SK-N-SH treated with all-trans-retinoic acid at 6 μM for 48 hours (cell line): ENCODE measurements around the gene INCENP.

Experiments used
- ATAC-seq: fragments of 200-7000 bp; cut with Tn5 transposase; 3 replicates; pipeline ENCODE4 v1.9.1; 2020; ENCODE audit warnings: mild to moderate bottlenecking, moderate library complexity
- ARNTL ChIP-seq: fragments of 450-650 bp; formaldehyde crosslinking; IDR thresholded peaks from 2 replicates; pipeline ENCODE4 v1.5.0; 2020; ENCODE audit warnings: low read depth, mild to moderate bottlenecking, moderate library complexity, borderline replicate concordance
- BACH2 ChIP-seq: fragments of 250-450 bp; sonication (Bioruptor Pico); IDR thresholded peaks from 2 replicates; pipeline ENCODE4 v1.9.0; 2021; ENCODE audit warnings: mild to moderate bottlenecking, borderline replicate concordance
- CSDC2 ChIP-seq: fragments of 250-450 bp; sonication (Bioruptor Pico); IDR thresholded peaks from 2 replicates; pipeline ENCODE4 v1.5.0; 2020; ENCODE audit warnings: mild to moderate bottlenecking, moderate library complexity
- ESRRG ChIP-seq: fragments of 250-450 bp; sonication (Bioruptor Pico); IDR thresholded peaks from 2 replicates; pipeline ENCODE4 v1.6.1; 2021; ENCODE audit warnings: mild to moderate bottlenecking
- GLIS3 ChIP-seq: fragments of 250-450 bp; sonication (Bioruptor Pico); IDR thresholded peaks from 2 replicates; pipeline ENCODE4 v1.5.0; 2020; ENCODE audit warnings: mild to moderate bottlenecking, moderate library complexity
- ISL1 ChIP-seq: fragments of 250-450 bp; sonication (Bioruptor Pico); IDR thresholded peaks from 2 replicates; pipeline ENCODE4 v2.1.2; 2022; ENCODE audit warnings: mild to moderate bottlenecking, moderate library complexity
- OSR1 ChIP-seq: fragments of 250-450 bp; sonication (Bioruptor Pico); IDR thresholded peaks from 2 replicates; pipeline ENCODE4 v1.8.0; 2022; ENCODE audit warnings: moderate library complexity, mild to moderate bottlenecking, inconsistent platforms
- PPARA ChIP-seq: fragments of 250-450 bp; sonication (Bioruptor Pico); IDR thresholded peaks from 2 replicates; pipeline ENCODE4 v1.5.0; 2020; ENCODE audit warnings: mild to moderate bottlenecking, borderline replicate concordance
- RARB ChIP-seq: fragments of 250-450 bp; sonication (Bioruptor Pico); IDR thresholded peaks from 2 replicates; pipeline ENCODE4 v1.8.0; 2021; ENCODE audit warnings: mild to moderate bottlenecking, moderate library complexity
- SNAI2 ChIP-seq: fragments of 250-450 bp; sonication (Bioruptor Pico); IDR thresholded peaks from 2 replicates; pipeline ENCODE4 v1.5.0; 2020; ENCODE audit warnings: mild to moderate bottlenecking, moderate library complexity
- TCF4 ChIP-seq: fragments of 250-450 bp; sonication (Bioruptor Pico); IDR thresholded peaks from 2 replicates; pipeline ENCODE4 v1.8.0; 2021; ENCODE audit warnings: mild to moderate bottlenecking, moderate library complexity, borderline replicate concordance
- TOX ChIP-seq: fragments of 250-450 bp; sonication (Bioruptor Pico); IDR thresholded peaks from 2 replicates; pipeline ENCODE4 v1.8.0; 2021; ENCODE audit warnings: mild to moderate bottlenecking, moderate library complexity, borderline replicate concordance
- ZC3H10 ChIP-seq: fragments of 250-450 bp; sonication (Bioruptor Pico); IDR thresholded peaks from 2 replicates; pipeline ENCODE4 v1.5.1; 2021; ENCODE audit warnings: mild to moderate bottlenecking, moderate library complexity
- ZFP3 ChIP-seq: fragments of 250-450 bp; sonication (Bioruptor Pico); IDR thresholded peaks from 2 replicates; pipeline ENCODE4 v1.5.0; 2020; ENCODE audit warnings: mild to moderate bottlenecking, moderate library complexity
- ZFP30 ChIP-seq: fragments of 450-650 bp; formaldehyde crosslinking; IDR thresholded peaks from 2 replicates; pipeline ENCODE4 v1.5.0; 2022; ENCODE audit warnings: mild to moderate bottlenecking, moderate library complexity
- ZNF565 ChIP-seq: fragments of 450-650 bp; formaldehyde crosslinking; conservative IDR thresholded peaks from 2 replicates; pipeline ENCODE4 v1.5.0; 2020; ENCODE audit warnings: low read depth, mild to moderate bottlenecking, moderate library complexity
- ZNF70 ChIP-seq: fragments of 450-650 bp; formaldehyde crosslinking; IDR thresholded peaks from 2 replicates; pipeline ENCODE4 v1.5.0; 2020; ENCODE audit warnings: mild to moderate bottlenecking, moderate library complexity
- ZNF8 ChIP-seq: fragments of 450-650 bp; formaldehyde crosslinking; IDR thresholded peaks from 2 replicates; pipeline ENCODE4 v1.5.0; 2020; ENCODE audit warnings: mild to moderate bottlenecking, moderate library complexity
- TF ChIP-seq, protein P1 (sequence below): fragments of 250-450 bp; sonication (Bioruptor Pico); IDR thresholded peaks from 2 replicates; pipeline ENCODE4 v1.8.0; 2020; ENCODE audit warnings: mild to moderate bottlenecking, moderate library complexity, borderline replicate concordance
- TF ChIP-seq, protein P2 (sequence below): fragments of 250-450 bp; sonication (Bioruptor Pico); IDR thresholded peaks from 2 replicates; pipeline ENCODE4 v1.5.1; 2020; ENCODE audit warnings: low read depth, mild to moderate bottlenecking, moderate library complexity
- TF ChIP-seq, protein P3 (sequence below): fragments of 250-450 bp; sonication (Bioruptor Pico); IDR thresholded peaks from 2 replicates; pipeline ENCODE4 v1.5.1; 2021; ENCODE audit warnings: mild to moderate bottlenecking, moderate library complexity
- TF ChIP-seq, protein P4 (sequence below): fragments of 250-450 bp; sonication (Bioruptor Pico); IDR thresholded peaks from 2 replicates; pipeline ENCODE4 v1.5.0; 2020; ENCODE audit warnings: mild to moderate bottlenecking, moderate library complexity

INCENP gene

DNA sequence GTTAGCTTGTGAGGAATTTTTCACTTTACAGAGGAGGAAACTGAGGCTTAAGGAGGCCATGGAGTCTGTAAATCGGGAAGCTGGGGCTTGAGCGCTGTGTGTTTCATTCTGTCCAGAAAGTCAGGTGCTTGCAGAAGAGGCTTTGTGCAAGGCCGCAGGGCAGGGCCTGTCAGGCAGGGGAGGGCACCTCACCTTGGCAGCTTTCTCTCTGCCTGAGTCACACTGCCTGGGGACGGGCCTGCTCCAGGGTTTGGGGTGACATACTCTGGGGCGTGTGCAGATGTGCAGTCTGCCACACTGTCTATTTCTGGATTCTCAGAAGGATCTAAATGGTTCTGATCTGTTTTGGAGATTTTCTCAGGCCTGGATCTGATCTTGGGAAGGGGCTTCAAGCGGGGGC, 8.4 kb downstream of the INCENP start:
- no peak for ATAC-seq
- TF ChIP-seq, protein P1, sequence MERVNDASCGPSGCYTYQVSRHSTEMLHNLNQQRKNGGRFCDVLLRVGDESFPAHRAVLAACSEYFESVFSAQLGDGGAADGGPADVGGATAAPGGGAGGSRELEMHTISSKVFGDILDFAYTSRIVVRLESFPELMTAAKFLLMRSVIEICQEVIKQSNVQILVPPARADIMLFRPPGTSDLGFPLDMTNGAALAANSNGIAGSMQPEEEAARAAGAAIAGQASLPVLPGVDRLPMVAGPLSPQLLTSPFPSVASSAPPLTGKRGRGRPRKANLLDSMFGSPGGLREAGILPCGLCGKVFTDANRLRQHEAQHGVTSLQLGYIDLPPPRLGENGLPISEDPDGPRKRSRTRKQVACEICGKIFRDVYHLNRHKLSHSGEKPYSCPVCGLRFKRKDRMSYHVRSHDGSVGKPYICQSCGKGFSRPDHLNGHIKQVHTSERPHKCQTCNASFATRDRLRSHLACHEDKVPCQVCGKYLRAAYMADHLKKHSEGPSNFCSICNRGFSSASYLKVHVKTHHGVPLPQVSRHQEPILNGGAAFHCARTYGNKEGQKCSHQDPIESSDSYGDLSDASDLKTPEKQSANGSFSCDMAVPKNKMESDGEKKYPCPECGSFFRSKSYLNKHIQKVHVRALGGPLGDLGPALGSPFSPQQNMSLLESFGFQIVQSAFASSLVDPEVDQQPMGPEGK (CRISPR knock-in tag), result no peak
- TF ChIP-seq ZFP30 (CRISPR knock-in tag), result no peak
- TF ChIP-seq ZC3H10, result no peak
- no peak for TF ChIP-seq ISL1 (CRISPR knock-in tag)
- TF ChIP-seq ARNTL (CRISPR knock-in tag), result no peak
- no peak for TF ChIP-seq ZNF8
- TF ChIP-seq ZNF565 (CRISPR knock-in tag), result no peak
- no peak for TF ChIP-seq RARB (CRISPR knock-in tag)
- TF ChIP-seq, protein P2, sequence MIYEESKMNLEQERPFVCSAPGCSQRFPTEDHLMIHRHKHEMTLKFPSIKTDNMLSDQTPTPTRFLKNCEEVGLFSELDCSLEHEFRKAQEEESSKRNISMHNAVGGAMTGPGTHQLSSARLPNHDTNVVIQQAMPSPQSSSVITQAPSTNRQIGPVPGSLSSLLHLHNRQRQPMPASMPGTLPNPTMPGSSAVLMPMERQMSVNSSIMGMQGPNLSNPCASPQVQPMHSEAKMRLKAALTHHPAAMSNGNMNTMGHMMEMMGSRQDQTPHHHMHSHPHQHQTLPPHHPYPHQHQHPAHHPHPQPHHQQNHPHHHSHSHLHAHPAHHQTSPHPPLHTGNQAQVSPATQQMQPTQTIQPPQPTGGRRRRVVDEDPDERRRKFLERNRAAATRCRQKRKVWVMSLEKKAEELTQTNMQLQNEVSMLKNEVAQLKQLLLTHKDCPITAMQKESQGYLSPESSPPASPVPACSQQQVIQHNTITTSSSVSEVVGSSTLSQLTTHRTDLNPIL (CRISPR knock-in tag), result no peak
- TF ChIP-seq TCF4 (CRISPR knock-in tag), result no peak
- TF ChIP-seq OSR1, result no peak

DNA sequence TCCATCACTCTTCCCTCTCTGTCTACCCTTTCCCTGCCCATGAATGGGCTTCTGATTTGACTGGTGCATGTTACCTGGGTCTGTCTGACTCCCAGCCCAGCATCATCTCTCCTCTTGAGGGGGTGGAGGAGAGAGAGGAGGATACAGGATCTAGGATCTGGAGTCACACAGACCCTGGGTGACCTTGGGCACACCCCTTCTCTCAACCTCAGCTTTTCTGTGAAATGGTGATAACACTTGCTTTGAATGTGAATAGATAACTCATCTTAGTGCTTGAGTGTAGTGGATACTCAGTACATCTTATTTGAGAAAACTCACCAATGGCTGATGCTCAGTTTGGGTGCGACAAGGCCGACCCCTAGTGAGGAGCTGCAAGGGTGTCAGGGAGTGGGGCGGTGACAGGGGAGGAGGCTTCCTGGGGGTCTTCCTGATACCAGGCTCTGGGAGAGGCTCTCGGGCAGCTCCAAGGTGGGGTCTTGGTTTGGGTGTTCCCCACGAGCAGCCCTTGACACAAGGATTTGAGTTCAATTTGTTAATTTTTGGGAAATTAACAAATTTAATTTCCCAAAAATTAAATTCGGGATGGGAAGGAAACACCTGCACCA, 9.0 kb downstream of the INCENP start:
- TF ChIP-seq ZC3H10 (no peak), ZFP30 (CRISPR knock-in tag) (no peak), GLIS3 (CRISPR knock-in tag) (no peak), ZNF565 (CRISPR knock-in tag) (no peak), RARB (CRISPR knock-in tag) (no peak), ISL1 (CRISPR knock-in tag) (no peak), BACH2 (CRISPR knock-in tag) (no peak), TOX (CRISPR knock-in tag) (no peak), ZNF8 (no peak), CSDC2 (CRISPR knock-in tag) (no peak), ZFP3 (CRISPR knock-in tag) (no peak), PPARA (CRISPR knock-in tag) (no peak), TCF4 (CRISPR knock-in tag) (no peak), SNAI2 (no peak), ZNF70 (CRISPR knock-in tag) (no peak), ESRRG (CRISPR knock-in tag) (no peak), OSR1 (no peak)
- TF ChIP-seq, protein P2 (CRISPR knock-in tag), result no peak
- TF ChIP-seq, protein P3, sequence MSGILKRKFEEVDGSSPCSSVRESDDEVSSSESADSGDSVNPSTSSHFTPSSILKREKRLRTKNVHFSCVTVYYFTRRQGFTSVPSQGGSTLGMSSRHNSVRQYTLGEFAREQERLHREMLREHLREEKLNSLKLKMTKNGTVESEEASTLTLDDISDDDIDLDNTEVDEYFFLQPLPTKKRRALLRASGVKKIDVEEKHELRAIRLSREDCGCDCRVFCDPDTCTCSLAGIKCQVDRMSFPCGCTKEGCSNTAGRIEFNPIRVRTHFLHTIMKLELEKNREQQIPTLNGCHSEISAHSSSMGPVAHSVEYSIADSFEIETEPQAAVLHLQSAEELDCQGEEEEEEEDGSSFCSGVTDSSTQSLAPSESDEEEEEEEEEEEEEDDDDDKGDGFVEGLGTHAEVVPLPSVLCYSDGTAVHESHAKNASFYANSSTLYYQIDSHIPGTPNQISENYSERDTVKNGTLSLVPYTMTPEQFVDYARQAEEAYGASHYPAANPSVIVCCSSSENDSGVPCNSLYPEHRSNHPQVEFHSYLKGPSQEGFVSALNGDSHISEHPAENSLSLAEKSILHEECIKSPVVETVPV (CRISPR knock-in tag), result no peak
- TF ChIP-seq, protein P4, sequence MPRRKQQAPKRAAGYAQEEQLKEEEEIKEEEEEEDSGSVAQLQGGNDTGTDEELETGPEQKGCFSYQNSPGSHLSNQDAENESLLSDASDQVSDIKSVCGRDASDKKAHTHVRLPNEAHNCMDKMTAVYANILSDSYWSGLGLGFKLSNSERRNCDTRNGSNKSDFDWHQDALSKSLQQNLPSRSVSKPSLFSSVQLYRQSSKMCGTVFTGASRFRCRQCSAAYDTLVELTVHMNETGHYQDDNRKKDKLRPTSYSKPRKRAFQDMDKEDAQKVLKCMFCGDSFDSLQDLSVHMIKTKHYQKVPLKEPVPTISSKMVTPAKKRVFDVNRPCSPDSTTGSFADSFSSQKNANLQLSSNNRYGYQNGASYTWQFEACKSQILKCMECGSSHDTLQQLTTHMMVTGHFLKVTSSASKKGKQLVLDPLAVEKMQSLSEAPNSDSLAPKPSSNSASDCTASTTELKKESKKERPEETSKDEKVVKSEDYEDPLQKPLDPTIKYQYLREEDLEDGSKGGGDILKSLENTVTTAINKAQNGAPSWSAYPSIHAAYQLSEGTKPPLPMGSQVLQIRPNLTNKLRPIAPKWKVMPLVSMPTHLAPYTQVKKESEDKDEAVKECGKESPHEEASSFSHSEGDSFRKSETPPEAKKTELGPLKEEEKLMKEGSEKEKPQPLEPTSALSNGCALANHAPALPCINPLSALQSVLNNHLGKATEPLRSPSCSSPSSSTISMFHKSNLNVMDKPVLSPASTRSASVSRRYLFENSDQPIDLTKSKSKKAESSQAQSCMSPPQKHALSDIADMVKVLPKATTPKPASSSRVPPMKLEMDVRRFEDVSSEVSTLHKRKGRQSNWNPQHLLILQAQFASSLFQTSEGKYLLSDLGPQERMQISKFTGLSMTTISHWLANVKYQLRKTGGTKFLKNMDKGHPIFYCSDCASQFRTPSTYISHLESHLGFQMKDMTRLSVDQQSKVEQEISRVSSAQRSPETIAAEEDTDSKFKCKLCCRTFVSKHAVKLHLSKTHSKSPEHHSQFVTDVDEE, result no peak
- TF ChIP-seq, all 23 proteins: peak for 0
- no peak for ATAC-seq
